Epithelial cell of proximal tubule (primary cell): ENCODE results near the gene LRRC8E. TPM values are rescaled to one million over a fixed set of nuclear protein-coding genes. Genes with fewer than 3 reads are reported as not detected.
A peak's percentile ranks its signal among the peaks of the same experiment; 100 is the strongest.
"Not testable (repeated sequence)": the region's sequence is repeated elsewhere in the genome, so short reads cannot be mapped to it uniquely, and the experiment has no call there.

ENCODE experiments used
- DNase-seq: peaks from one replicate; pipeline ENCODE4 v3.0.0-alpha.2; 2011; ENCODE audit warnings: low read depth
- H3K4me3 ChIP-seq: 2 replicates; pipeline ENCODE4 v1.5.1; 2011; ENCODE audit warnings: low read depth, mild to moderate bottlenecking, low read length
- total RNA-seq: library from RNA; depleted of rRNA; stranded (reverse); fragments of >200 nt; gene quantifications from 2 replicates; pipeline ENCODE4 v1.2.3, GENCODE V29; 2015
- TF ChIP-seq, protein P1 (sequence below): conservative IDR thresholded peaks from 2 replicates; pipeline ENCODE4 v1.5.1; 2012; ENCODE audit warnings: low read depth, mild to moderate bottlenecking, low read length

LRRC8E gene
- total RNA-seq, 1 donor from 2014 or later, result 11.9 TPM

DNA sequence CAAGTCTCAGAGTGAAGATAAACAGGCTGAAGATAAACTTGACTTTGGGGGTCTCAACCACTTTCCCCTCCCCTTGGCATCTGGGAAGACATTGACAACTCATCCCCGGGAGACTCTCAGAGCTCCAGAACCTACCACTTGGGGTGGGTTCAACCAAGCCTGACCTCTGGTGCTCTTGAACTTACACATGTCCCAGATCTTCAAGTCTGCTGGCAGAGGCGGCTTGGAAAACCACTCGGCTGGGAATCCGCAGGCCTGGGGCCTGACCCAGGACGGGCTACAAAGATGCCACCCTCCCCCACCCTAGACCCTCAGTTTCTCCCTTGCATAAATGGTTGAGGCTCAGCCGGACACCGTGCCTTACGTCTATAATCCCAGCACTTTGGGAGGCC is 512 bp downstream of the LRRC8E start:
- H3K4me3 ChIP-seq, result peak overlapping the region; percentile 84
- TF ChIP-seq, protein P1, sequence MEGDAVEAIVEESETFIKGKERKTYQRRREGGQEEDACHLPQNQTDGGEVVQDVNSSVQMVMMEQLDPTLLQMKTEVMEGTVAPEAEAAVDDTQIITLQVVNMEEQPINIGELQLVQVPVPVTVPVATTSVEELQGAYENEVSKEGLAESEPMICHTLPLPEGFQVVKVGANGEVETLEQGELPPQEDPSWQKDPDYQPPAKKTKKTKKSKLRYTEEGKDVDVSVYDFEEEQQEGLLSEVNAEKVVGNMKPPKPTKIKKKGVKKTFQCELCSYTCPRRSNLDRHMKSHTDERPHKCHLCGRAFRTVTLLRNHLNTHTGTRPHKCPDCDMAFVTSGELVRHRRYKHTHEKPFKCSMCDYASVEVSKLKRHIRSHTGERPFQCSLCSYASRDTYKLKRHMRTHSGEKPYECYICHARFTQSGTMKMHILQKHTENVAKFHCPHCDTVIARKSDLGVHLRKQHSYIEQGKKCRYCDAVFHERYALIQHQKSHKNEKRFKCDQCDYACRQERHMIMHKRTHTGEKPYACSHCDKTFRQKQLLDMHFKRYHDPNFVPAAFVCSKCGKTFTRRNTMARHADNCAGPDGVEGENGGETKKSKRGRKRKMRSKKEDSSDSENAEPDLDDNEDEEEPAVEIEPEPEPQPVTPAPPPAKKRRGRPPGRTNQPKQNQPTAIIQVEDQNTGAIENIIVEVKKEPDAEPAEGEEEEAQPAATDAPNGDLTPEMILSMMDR, result no peak
- no peak for DNase-seq

DNA sequence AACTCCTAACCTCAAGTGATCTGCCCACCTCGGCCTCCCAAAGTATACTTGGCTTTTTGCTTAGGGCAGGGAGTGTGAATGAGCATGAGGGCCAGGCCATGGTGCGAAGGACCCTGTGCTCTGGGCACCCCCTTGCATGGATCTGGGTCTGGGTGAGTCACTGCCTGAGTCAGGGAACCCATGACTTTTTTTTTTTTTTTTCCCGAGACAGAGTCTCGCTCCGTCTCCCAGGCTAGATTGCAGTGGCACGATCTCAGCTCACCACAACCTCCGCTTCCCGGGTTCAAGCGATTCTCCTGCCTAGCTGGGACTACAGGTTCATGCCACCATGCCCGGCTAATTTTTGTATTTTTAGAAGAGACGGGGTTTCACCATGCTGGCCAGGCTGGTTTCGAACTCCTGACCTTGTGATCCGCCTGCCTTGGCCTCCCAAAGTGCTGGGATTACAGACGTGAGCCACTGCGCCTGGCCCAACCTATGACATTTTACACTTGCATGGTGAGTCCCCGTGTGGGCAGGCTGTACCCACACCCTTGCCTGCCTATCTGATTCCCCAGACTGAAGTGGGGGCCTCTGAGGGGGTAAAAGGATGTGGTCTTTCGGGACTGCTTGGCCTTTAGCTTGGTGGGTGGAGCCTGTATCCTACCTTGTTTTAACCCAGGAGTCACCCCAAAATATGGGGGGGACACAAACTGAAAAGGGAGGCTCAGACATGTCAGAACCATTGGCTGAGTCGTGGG is 5.2 kb downstream of the LRRC8E start:
- H3K4me3 ChIP-seq, DNase-seq: not testable (repeated sequence)

DNA sequence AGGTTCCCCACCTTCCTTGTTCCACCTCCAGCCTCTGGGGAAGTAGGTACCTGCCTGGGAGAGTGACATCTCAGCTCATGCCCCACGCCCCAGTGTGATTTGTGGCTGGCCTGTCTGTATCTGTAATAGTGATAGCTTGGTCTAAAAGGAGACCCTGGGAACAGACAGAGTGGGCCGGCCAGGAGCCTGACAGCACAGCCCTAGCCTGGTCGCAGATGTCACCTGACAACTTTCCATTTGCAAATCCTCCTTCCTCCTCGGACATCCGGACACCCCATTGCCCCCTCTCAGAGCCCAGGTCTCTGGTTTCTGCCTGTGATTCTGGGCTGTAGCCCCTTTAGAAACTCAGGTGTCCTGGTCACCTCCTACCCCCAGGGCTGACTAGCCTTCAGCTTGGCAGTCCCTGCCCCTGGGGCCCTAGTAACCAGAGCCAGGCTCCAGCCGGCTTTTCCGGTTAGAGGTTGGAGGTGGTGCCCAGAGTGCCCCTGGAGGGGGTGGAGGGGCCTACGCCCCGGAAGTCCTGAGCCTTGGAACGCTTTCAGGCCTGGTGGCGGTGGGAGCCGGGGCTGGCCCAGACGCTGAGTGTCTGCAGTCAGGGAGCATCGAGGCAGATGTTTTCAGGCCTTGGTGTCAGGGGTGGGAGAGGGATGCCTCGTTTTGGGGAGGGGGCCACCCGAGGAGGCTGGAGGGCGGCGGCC is 6.5 kb downstream of the LRRC8E start:
- TF ChIP-seq, protein P1, result no peak
- no peak for DNase-seq
- no peak overlapping the region for H3K4me3 ChIP-seq

DNA sequence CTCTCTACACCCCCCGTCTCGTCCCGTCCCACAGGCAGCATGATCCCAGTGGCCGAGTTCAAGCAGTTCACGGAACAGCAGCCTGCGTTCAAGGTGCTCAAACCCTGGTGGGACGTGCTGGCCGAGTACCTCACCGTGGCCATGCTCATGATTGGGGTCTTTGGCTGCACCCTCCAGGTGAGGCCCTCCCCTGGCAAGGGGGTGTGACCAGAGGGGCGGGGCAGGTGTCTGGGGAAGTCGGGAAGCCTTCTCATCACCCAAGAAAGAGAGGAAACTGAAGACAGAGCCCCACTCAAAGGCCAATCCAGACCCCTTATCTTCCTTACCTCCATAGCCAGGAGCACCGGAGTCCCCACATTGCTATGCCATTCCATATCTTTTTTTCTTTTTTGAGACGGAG is 7.3 kb downstream of the LRRC8E start:
- TF ChIP-seq, protein P1, result no peak
- DNase-seq, result no peak
- no peak overlapping the region for H3K4me3 ChIP-seq

DNA sequence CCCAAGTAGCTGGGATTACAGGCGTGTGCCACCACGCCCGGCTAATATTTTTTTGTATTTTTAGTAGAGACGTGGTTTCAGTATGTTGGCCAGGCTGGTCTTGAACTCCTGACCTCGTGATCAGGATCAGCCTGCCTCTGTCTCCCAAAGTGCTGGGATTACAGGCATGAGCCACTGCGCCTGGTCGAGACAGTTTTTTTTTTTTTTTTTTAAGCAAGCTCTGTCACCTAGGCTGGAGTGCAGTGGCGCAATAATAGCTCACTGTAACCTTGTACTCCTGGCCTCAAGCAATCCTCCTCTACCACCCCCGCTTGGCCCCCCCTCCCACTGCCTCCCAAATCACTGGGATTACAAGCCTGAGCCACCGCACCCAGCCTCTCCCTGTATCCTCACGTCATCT is 9.0 kb downstream of the LRRC8E start:
- DNase-seq, result no peak
- TF ChIP-seq, protein P1, result no peak
- no peak overlapping the region for H3K4me3 ChIP-seq

DNA sequence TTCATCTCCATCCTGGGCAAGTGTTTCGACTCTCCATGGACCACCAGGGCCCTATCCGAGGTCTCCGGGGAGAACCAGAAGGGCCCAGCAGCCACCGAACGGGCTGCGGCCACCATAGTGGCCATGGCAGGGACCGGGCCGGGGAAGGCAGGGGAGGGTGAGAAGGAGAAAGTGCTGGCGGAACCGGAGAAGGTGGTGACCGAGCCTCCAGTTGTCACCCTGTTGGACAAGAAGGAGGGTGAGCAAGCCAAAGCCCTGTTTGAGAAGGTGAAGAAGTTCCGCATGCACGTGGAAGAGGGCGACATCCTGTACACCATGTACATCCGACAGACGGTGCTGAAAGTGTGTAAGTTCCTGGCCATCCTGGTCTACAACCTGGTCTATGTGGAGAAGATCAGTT is 10.7 kb downstream of the LRRC8E start:
- DNase-seq, result no peak
- no peak overlapping the region for H3K4me3 ChIP-seq
- TF ChIP-seq, protein P1, result no peak

DNA sequence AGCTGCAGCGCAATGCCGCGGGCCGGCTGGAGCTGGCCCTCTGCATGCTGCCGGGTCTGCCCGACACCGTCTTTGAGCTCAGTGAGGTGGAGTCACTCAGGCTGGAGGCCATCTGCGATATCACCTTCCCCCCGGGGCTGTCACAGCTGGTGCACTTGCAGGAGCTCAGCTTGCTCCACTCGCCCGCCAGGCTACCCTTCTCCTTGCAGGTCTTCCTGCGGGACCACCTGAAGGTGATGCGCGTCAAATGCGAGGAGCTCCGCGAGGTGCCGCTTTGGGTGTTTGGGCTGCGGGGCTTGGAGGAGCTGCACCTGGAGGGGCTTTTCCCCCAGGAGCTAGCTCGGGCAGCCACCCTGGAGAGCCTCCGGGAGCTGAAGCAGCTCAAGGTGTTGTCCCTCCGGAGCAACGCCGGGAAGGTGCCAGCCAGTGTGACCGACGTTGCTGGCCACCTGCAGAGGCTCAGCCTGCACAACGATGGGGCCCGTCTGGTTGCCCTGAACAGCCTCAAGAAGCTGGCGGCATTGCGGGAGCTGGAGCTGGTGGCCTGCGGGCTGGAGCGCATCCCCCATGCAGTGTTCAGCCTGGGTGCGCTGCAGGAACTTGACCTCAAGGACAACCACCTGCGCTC is 11.6 kb downstream of the LRRC8E start:
- no peak overlapping the region for H3K4me3 ChIP-seq
- no peak for DNase-seq
- TF ChIP-seq, protein P1, result no peak
